GM12878 (cell line): ENCODE measurements around the gene DSTN.

Experiments used
- CEBPB ChIP-seq, 2 experiments: fragments of 150-350 bp in 1 of 2; IDR thresholded peaks; 2 replicates each; pipeline ENCODE4 v1.6.1; 2012 to 2014; ENCODE audit warnings: low read depth in 2 of 2, low read length in 2 of 2, borderline replicate concordance in 1 of 2, inconsistent platforms in 1 of 2
- E4F1 ChIP-seq: fragments of 450-650 bp; IDR thresholded peaks from 2 replicates; pipeline ENCODE4 v1.6.1; 2018; ENCODE audit warnings: borderline replicate concordance, mild to moderate bottlenecking; ENCODE audit not compliant: partially characterized antibody
- EP300 ChIP-seq, 2 experiments: fragments of 150-350 bp in 1 of 2; IDR thresholded peaks; 2 replicates each; pipeline ENCODE4 v1.6.1; 2011 to 2012; ENCODE audit warnings: low read depth in 2 of 2, low read length in 2 of 2, borderline replicate concordance in 1 of 2, improper control_type of control experiment in 1 of 2, inconsistent platforms in 1 of 2; ENCODE audit not compliant: control insufficient read depth in 1 of 2
- GABPA ChIP-seq: IDR thresholded peaks from 2 replicates; pipeline ENCODE4 v1.6.1; 2014; ENCODE audit warnings: antibody characterized with exemption, low read depth, mild to moderate bottlenecking, inconsistent platforms
- SP1 ChIP-seq: IDR thresholded peaks from one replicate; pipeline ENCODE4 v1.6.1; 2011; ENCODE audit warnings: low read depth, low read length
- TAF1 ChIP-seq: IDR thresholded peaks from 2 replicates; pipeline ENCODE4 v1.6.1; 2011; ENCODE audit warnings: mild to moderate bottlenecking, low read depth, low read length, borderline replicate concordance

GRCh38 chr20:17530716-17531664 is 38.9 kb upstream of the DSTN start, which contains the start of gene BFSP1:
- TF ChIP-seq E4F1 (no peak), GABPA (no peak), EP300 (IDR thresholded peaks at IDR 0.05; ENCODE audit: borderline replicate concordance in 1 of 2, control insufficient read depth in 1 of 2, low read depth in 2 of 2, low read length in 2 of 2) (no peak), CEBPB (IDR thresholded peaks at IDR 0.05; ENCODE audit: borderline replicate concordance in 1 of 2, low read depth in 2 of 2, low read length in 2 of 2) (no peak), SP1 (no peak), TAF1 (no peak)
